ENCODE results near the gene RBM19.

RBM19 gene

GRCh38 chr12:114004402-114004801 is 38.3 kb upstream of the RBM19 start:
- Histone ChIP-seq H3F3A (ENCODE audit: control insufficient read depth, insufficient read depth) (no peaks in the 10 kb centered on the region), H3K4me1 (ENCODE audit: control insufficient read depth, low read length) (no peaks in the 10 kb centered on the region), H3K27me3 (ENCODE audit: control insufficient read depth, low read length) (0 out of 2 replicates have a peak, but pooled peaks cover 2% of the 10 kb centered on the region), H3K4me2 (ENCODE audit: low read length) (no peak overlapping the region), H4K20me1 (ENCODE audit: control insufficient read depth, insufficient read depth, low read depth, low read length) (no peaks in the 10 kb centered on the region), H3K4me3 (ENCODE audit: low read length) (no peak overlapping the region), H3K9me3 (ENCODE audit: control insufficient read depth, insufficient read depth, low read length) (no peaks in the 10 kb centered on the region), H3K36me3 (ENCODE audit: control insufficient read depth, low read length) (no peaks in the 10 kb centered on the region), H3K79me2 (ENCODE audit: control insufficient read depth, low read length) (no peaks in the 10 kb centered on the region), H3K9me2 (replicated peaks; ENCODE audit: control insufficient read depth, low read length) (no peaks in the 10 kb centered on the region), H3K27ac (ENCODE audit: low read depth, low read length) (no peak overlapping the region)
- TF ChIP-seq CTCF (IDR thresholded peaks at IDR 0.05; ENCODE audit: low read depth, low read length, poor library complexity, severe bottlenecking) (no peak), EZH2phosphoT487 (IDR thresholded peaks at IDR 0.05; ENCODE audit: borderline replicate concordance, low read length) (no peak)

GRCh38 chr12:114003286-114003685 is 37.2 kb upstream of the RBM19 start:
- Histone ChIP-seq H3K79me2 (ENCODE audit: control insufficient read depth, low read length) (no peaks in the 10 kb centered on the region), H3K4me2 (ENCODE audit: low read length) (no peak overlapping the region), H3K27me3 (ENCODE audit: control insufficient read depth, low read length) (0 out of 2 replicates have a peak, but pooled peaks cover 2% of the 10 kb centered on the region), H3K4me3 (ENCODE audit: low read length) (no peak overlapping the region), H3K9me2 (replicated peaks; ENCODE audit: control insufficient read depth, low read length) (no peaks in the 10 kb centered on the region), H4K20me1 (ENCODE audit: control insufficient read depth, insufficient read depth, low read depth, low read length) (no peaks in the 10 kb centered on the region), H3F3A (ENCODE audit: control insufficient read depth, insufficient read depth) (no peaks in the 10 kb centered on the region), H3K4me1 (ENCODE audit: control insufficient read depth, low read length) (no peaks in the 10 kb centered on the region), H3K36me3 (ENCODE audit: control insufficient read depth, low read length) (no peaks in the 10 kb centered on the region), H3K27ac (ENCODE audit: low read depth, low read length) (no peak overlapping the region), H3K9me3 (ENCODE audit: control insufficient read depth, insufficient read depth, low read length) (no peaks in the 10 kb centered on the region)
- TF ChIP-seq CTCF (IDR thresholded peaks at IDR 0.05; ENCODE audit: low read depth, low read length, poor library complexity, severe bottlenecking): no peak
- no peak for TF ChIP-seq EZH2phosphoT487 (IDR thresholded peaks at IDR 0.05; ENCODE audit: borderline replicate concordance, low read length)

- Histone ChIP-seq H3K9me3 (ENCODE audit: control insufficient read depth, insufficient read depth, low read length) (no peaks in the 10 kb centered on the region), H3K27me3 (ENCODE audit: control insufficient read depth, low read length) (peaks cover 12% of the 10 kb centered on the region), H4K20me1 (ENCODE audit: control insufficient read depth, insufficient read depth, low read depth, low read length) (no peaks in the 10 kb centered on the region), H3F3A (ENCODE audit: control insufficient read depth, insufficient read depth) (no peaks in the 10 kb centered on the region), H3K36me3 (ENCODE audit: control insufficient read depth, low read length) (no peaks in the 10 kb centered on the region), H3K9me2 (replicated peaks; ENCODE audit: control insufficient read depth, low read length) (no peaks in the 10 kb centered on the region), H3K27ac (ENCODE audit: low read depth, low read length) (no peak overlapping the region), H3K4me1 (ENCODE audit: control insufficient read depth, low read length) (no peaks in the 10 kb centered on the region), H3K4me2 (ENCODE audit: low read length) (no peak overlapping the region), H3K4me3 (ENCODE audit: low read length) (no peak overlapping the region), H3K79me2 (ENCODE audit: control insufficient read depth, low read length) (no peaks in the 10 kb centered on the region)
- no peak for TF ChIP-seq EZH2phosphoT487 (IDR thresholded peaks at IDR 0.05; ENCODE audit: borderline replicate concordance, low read length)
- no peak for TF ChIP-seq CTCF (IDR thresholded peaks at IDR 0.05; ENCODE audit: low read depth, low read length, poor library complexity, severe bottlenecking)
Observed at GRCh38 chr12:114001511-114002340, 35.6 kb upstream of the RBM19 start.
